Measurements from ENCODE around the gene GSTA3.
"Not testable (repeated sequence)": the region's sequence is repeated elsewhere in the genome, so short reads cannot be mapped to it uniquely, and the experiment has no call there.

Gene GSTA3

DNA sequence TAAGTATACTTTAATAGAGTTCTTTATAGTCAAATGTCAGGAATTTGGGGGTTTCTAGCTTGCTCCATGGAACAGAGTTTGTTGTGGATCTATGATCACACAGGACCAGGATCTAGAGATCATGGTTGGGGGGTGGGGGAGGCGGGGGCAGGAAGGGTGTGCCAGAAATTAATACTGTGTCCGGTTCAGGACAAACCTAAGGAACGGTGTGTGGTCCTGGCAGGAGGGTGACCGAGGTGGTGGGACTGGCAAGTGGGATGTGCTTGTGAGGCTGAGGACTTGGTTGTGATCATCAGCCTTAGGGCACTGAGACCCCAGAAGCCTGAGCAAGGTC lies 27.9 kb downstream of the GSTA3 start:
- Histone ChIP-seq H3K36me3 (ENCODE audit: control insufficient read depth, insufficient read depth, low read length, severe bottlenecking) (no peaks in the 10 kb centered on the region), H3K9ac (ENCODE audit: low read length) (peak overlapping the region; percentile 92), H3K27me3 (replicated peaks; ENCODE audit: control insufficient read depth, insufficient read depth, low read length) (no peaks in the 10 kb centered on the region), H3K9me3 (ENCODE audit: control insufficient read depth, low read length) (no peaks in the 10 kb centered on the region), H3K4me3 (ENCODE audit: low read length) (peak overlapping the region; percentile 97), H3K4me1 (ENCODE audit: control insufficient read depth, insufficient read depth, low read length) (peaks cover 15% of the 10 kb centered on the region)
- no peak for DNase-seq (ENCODE audit: low read depth)

DNA sequence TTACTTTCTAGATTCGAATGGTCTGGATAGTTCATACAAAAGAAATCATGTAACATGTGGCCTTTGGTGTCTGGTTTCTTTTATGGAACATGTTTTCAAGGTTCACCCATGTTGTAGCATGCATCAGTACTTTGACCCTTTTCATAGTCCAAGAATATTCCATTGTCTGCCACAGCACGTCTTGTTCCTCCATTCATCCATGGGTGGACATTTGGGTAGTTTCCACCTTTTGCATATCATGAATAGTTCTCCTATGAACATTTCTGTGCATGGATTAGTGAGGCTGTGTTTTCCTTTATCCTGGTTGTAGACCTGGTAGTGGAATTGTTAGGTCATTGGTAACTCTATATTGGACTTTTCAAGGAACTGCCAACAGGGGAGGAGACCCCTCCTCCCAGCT lies 31.7 kb downstream of the GSTA3 start:
- DNase-seq (ENCODE audit: low read depth): no peak
- no peaks in the 10 kb centered on the region for H3K27me3 ChIP-seq (replicated peaks; ENCODE audit: control insufficient read depth, insufficient read depth, low read length)
- H3K9me3 ChIP-seq (ENCODE audit: control insufficient read depth, low read length): no peaks in the 10 kb centered on the region
- no peak overlapping the region for H3K9ac ChIP-seq (ENCODE audit: low read length)
- peaks cover 18% of the 10 kb centered on the region for H3K4me1 ChIP-seq (ENCODE audit: control insufficient read depth, insufficient read depth, low read length)
- no peak overlapping the region for H3K4me3 ChIP-seq (ENCODE audit: low read length)
- no peaks in the 10 kb centered on the region for H3K36me3 ChIP-seq (ENCODE audit: control insufficient read depth, insufficient read depth, low read length, severe bottlenecking)

DNA sequence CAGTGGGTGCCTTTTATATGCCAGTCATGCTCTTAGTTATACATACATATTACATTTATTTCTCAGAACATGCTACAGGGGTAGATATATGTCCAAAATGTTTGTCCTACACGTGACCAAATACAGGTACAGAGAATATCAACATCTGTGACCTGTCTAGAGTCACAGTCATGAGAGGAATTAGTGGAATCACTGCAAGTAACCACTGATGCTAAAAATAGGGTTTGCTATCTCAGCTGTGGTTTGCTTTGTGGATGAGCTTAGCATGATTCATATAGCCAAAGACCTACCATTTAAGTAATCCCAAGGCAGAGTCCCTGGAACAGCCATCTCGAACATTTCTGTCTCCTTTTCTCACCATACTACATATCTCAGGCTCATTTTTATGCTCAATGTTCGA lies 32.3 kb downstream of the GSTA3 start:
- H3K36me3 ChIP-seq (ENCODE audit: control insufficient read depth, insufficient read depth, low read length, severe bottlenecking): no peaks in the 10 kb centered on the region
- H3K4me3 ChIP-seq (ENCODE audit: low read length): no peak overlapping the region
- DNase-seq (ENCODE audit: low read depth): peak; percentile 78
- no peak overlapping the region for H3K9ac ChIP-seq (ENCODE audit: low read length)
- peaks cover 22% of the 10 kb centered on the region for H3K4me1 ChIP-seq (ENCODE audit: control insufficient read depth, insufficient read depth, low read length)
- H3K27me3 ChIP-seq (replicated peaks; ENCODE audit: control insufficient read depth, insufficient read depth, low read length): no peaks in the 10 kb centered on the region
- H3K9me3 ChIP-seq (ENCODE audit: control insufficient read depth, low read length): no peaks in the 10 kb centered on the region

DNA sequence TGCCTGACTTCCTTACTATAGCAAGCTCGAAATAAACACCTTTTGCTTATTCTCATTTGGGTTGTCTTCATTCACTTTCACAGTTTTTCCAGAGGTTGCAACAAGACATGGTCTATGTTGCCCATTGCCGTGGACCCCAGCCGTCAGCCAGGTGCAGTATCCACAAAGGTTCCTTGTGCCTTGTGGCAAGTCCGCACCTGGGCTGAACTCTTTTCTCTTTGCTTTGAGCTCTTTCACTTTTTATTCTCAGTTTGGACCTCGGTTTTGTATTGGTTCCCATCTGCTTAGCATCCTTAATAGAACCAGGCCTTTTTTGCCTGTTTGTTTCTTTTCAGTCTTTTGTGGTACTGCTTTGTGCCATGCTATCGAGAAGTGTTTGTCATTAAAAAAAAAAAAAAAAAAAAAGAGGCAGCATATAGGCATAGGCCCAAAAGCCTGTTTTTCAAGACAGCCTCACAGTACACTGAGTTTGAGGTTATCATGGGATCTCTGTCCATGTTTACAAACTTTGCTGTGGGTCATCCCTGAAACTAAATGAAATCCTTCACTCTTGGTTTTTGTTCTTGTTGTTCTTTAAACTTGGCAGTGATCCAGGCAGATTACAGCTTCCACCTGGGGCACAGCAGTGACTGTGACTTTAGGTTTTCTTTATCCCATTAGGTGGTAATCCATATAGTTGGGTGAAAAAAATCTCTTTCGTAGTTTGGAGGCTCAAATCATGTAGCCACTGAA lies 33.3 kb downstream of the GSTA3 start:
- no peak overlapping the region for H3K9ac ChIP-seq (ENCODE audit: low read length)
- peaks cover 28% of the 10 kb centered on the region for H3K4me1 ChIP-seq (ENCODE audit: control insufficient read depth, insufficient read depth, low read length)
- no peaks in the 10 kb centered on the region for H3K36me3 ChIP-seq (ENCODE audit: control insufficient read depth, insufficient read depth, low read length, severe bottlenecking)
- no peaks in the 10 kb centered on the region for H3K9me3 ChIP-seq (ENCODE audit: control insufficient read depth, low read length)
- H3K4me3 ChIP-seq (ENCODE audit: low read length): no peak overlapping the region
- no peak for DNase-seq (ENCODE audit: low read depth)
- no peaks in the 10 kb centered on the region for H3K27me3 ChIP-seq (replicated peaks; ENCODE audit: control insufficient read depth, insufficient read depth, low read length)

DNA sequence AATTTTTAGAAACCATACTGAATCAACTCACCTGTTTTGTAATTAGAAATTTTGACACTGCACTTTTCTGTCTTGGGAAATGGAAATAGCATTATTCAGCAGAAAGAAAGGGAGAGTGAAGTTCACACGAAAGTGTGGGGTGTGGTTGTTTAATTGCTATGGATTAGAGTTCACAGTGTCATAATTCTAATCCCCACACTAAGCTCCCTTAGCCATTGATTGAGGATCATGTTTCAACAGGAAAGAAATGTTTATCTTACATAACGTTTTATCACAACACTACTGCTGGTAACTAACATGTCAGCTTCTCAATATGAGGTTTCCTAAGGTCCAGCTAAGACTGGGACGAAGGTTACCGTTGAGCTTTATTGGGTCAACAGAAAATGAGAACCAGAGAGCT lies 37.5 kb downstream of the GSTA3 start:
- H3K9ac ChIP-seq (ENCODE audit: low read length): no peak overlapping the region

DNA sequence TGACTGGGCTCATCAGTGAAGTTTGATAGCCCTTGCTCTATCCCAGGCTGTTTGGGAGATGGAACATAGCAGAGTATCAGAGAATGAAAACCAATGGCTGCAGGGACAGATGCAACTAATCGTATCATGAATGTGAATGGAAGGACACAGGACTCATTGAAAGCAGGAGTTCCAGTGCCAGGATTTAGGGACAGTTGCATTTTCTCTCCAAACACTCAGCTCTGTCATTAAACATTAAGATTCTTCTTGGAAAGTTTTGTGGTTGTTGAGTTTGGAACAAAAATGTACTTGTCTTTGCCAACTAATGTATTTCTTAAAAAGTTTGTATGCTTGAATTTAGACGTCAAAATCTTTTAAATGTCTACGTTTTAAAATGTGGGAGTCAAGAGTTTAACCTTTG lies 37.9 kb downstream of the GSTA3 start:
- H3K27me3 ChIP-seq (replicated peaks; ENCODE audit: control insufficient read depth, insufficient read depth, low read length): no peaks in the 10 kb centered on the region
- no peaks in the 10 kb centered on the region for H3K9me3 ChIP-seq (ENCODE audit: control insufficient read depth, low read length)
- peaks cover 24% of the 10 kb centered on the region for H3K4me1 ChIP-seq (ENCODE audit: control insufficient read depth, insufficient read depth, low read length)
- H3K36me3 ChIP-seq (ENCODE audit: control insufficient read depth, insufficient read depth, low read length, severe bottlenecking): no peaks in the 10 kb centered on the region
- no peak for DNase-seq (ENCODE audit: low read depth)
- no peak overlapping the region for H3K9ac ChIP-seq (ENCODE audit: low read length)
- no peak overlapping the region for H3K4me3 ChIP-seq (ENCODE audit: low read length)

More for the DNA sequence above, 37.5 kb downstream of the GSTA3 start:
- Histone ChIP-seq H3K27me3 (replicated peaks; ENCODE audit: control insufficient read depth, insufficient read depth, low read length) (no peaks in the 10 kb centered on the region), H3K36me3 (ENCODE audit: control insufficient read depth, insufficient read depth, low read length, severe bottlenecking) (no peaks in the 10 kb centered on the region), H3K9me3 (ENCODE audit: control insufficient read depth, low read length) (no peaks in the 10 kb centered on the region), H3K4me3 (ENCODE audit: low read length) (no peak overlapping the region), H3K4me1 (ENCODE audit: control insufficient read depth, insufficient read depth, low read length) (peaks cover 29% of the 10 kb centered on the region)
- DNase-seq (ENCODE audit: low read depth): no peak

DNA sequence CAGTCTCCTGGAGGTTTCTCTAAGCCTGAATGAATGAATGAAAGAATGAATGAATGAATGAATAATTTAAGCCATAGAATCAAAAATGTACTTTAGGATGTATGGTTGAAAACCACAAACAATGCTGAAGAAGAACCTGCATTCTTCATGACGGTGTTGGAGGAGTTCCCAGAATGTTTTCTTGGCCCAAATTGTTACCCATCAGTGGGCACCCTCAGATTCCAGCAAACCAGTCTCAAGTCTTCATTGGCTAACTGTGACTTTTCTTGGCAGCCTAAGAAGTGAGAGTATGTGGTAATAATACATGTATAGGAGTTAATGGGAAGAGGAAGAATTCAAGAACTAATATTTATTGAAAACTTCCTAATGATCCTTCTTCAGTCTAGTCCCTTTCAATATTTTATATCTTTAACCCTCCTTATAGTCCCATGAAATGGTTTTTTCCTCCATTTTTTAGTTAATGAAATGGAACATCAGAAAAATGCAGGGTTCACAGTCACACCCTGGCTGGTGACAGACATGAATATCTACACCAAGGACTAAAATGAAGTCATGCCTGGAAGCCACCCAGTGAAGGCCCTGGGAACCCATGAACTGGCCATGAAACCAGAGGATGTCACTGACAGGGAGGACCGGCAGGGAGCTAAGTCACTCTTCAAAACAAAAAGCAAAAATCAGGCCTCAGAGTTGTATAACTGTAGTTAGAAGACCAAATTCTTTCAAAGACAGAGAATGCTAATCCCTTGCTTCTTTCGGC lies 39.0 kb downstream of the GSTA3 start:
- peaks cover 21% of the 10 kb centered on the region for H3K4me1 ChIP-seq (ENCODE audit: control insufficient read depth, insufficient read depth, low read length)
- H3K9me3 ChIP-seq (ENCODE audit: control insufficient read depth, low read length); H3K36me3 ChIP-seq (ENCODE audit: control insufficient read depth, insufficient read depth, low read length, severe bottlenecking); H3K27me3 ChIP-seq (replicated peaks; ENCODE audit: control insufficient read depth, insufficient read depth, low read length); H3K4me3 ChIP-seq (ENCODE audit: low read length): not testable (repeated sequence)
- H3K9ac ChIP-seq (ENCODE audit: low read length): peak overlapping the region; percentile 48
- peak; percentile 24 for DNase-seq (ENCODE audit: low read depth)

DNA sequence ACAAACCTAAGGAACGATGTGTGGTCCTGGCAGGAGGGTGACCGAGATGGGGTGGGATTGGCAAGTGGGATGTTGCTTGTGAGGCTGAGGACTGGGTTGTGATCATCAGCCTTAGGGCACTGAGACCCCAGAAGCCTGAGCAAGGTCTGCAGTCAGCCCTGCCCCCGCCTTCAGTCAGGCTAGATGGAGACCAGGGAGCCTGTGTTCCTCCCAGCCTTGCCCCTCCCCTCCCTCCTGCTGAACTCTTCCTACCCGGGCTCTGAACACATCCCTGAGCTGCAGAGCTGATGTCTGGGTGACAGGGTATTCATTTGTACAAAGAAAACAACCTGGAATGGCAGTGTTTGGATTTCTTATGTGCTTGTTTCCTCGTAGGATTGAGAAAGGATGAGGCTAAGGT lies 40.6 kb downstream of the GSTA3 start:
- not testable (repeated sequence) for DNase-seq (ENCODE audit: low read depth); H3K27me3 ChIP-seq (replicated peaks; ENCODE audit: control insufficient read depth, insufficient read depth, low read length); H3K4me3 ChIP-seq (ENCODE audit: low read length); H3K9me3 ChIP-seq (ENCODE audit: control insufficient read depth, low read length); H3K9ac ChIP-seq (ENCODE audit: low read length); H3K36me3 ChIP-seq (ENCODE audit: control insufficient read depth, insufficient read depth, low read length, severe bottlenecking)
- H3K4me1 ChIP-seq (ENCODE audit: control insufficient read depth, insufficient read depth, low read length): peaks cover 21% of the 10 kb centered on the region

DNA sequence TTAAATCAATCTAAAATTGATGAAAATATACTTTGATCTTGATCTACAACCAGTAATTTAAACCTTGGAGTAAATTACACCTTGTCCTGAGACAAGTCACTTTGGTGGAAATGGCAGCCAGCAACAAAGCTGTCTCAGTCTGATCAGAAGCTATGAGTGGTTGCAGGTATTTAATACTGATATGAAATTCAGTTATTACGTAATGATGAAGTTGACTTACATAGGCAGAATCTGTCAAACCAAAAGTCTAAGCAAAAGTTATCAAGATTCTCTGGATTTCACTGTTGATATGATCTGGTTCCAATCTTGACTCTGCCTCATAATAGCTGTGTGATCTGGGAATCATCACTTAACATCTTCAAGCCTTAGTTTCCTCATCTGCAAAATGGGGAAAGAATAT lies 41.3 kb downstream of the GSTA3 start:
- Histone ChIP-seq H3K27me3 (replicated peaks; ENCODE audit: control insufficient read depth, insufficient read depth, low read length) (no peaks in the 10 kb centered on the region), H3K9ac (ENCODE audit: low read length) (no peak overlapping the region), H3K4me3 (ENCODE audit: low read length) (no peak overlapping the region), H3K9me3 (ENCODE audit: control insufficient read depth, low read length) (no peaks in the 10 kb centered on the region), H3K36me3 (ENCODE audit: control insufficient read depth, insufficient read depth, low read length, severe bottlenecking) (no peaks in the 10 kb centered on the region), H3K4me1 (ENCODE audit: control insufficient read depth, insufficient read depth, low read length) (peaks cover 21% of the 10 kb centered on the region)
- DNase-seq (ENCODE audit: low read depth): no peak

DNA sequence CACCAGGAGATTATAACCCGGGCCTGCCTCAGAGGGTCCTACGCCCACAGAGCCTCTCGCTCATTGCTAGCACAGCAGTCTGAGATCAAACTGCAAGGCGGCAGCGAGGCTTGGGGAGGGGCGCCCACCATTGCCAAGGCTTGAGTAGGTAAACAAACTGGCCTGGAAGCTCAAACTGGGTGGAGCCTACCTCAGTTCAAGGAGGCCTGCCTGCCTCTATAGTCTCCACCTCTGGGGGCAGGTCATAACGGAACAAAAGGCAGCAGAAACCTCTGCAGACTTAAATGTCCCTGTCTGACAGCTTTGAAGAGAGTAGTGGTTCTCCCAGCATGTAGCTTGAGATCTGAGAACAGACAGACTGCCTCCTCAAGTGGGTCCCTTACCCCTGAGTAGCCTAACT lies 48.3 kb downstream of the GSTA3 start:
- not testable (repeated sequence) for H3K4me1 ChIP-seq (ENCODE audit: control insufficient read depth, insufficient read depth, low read length); H3K36me3 ChIP-seq (ENCODE audit: control insufficient read depth, insufficient read depth, low read length, severe bottlenecking); H3K9ac ChIP-seq (ENCODE audit: low read length); H3K4me3 ChIP-seq (ENCODE audit: low read length); DNase-seq (ENCODE audit: low read depth); H3K9me3 ChIP-seq (ENCODE audit: control insufficient read depth, low read length)
- peaks cover 26% of the 10 kb centered on the region for H3K27me3 ChIP-seq (replicated peaks; ENCODE audit: control insufficient read depth, insufficient read depth, low read length)

DNA sequence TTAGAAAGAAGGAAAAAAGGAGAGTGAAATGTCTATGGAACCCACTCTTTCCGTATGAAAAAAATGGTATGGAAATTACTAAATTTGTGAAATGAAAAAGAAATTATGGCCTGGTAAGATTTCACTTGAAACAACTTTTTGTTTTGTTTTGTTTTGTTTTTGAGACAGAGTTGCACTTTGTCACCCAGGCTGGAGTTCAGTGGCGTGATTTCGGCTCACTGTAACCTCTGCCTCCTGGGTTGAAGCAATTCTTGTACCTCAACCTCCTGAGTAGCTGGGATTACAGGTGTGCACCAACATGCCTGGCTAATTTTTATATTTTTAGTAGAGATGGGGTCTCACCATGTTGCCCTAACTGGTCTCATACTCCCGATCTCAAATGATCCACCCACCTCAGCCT lies 51.1 kb downstream of the GSTA3 start:
- Histone ChIP-seq H3K9me3 (ENCODE audit: control insufficient read depth, low read length) (no peaks in the 10 kb centered on the region), H3K36me3 (ENCODE audit: control insufficient read depth, insufficient read depth, low read length, severe bottlenecking) (no peaks in the 10 kb centered on the region), H3K4me1 (ENCODE audit: control insufficient read depth, insufficient read depth, low read length) (no peaks in the 10 kb centered on the region), H3K4me3 (ENCODE audit: low read length) (no peak overlapping the region), H3K27me3 (replicated peaks; ENCODE audit: control insufficient read depth, insufficient read depth, low read length) (peaks cover 30% of the 10 kb centered on the region), H3K9ac (ENCODE audit: low read length) (no peak overlapping the region)
- DNase-seq (ENCODE audit: low read depth): no peak

Data from adipocyte (in vitro differentiated cells).